ENCODE results near the gene MRPL53. TPM values are rescaled to one million over a fixed set of nuclear protein-coding genes. Genes with fewer than 3 reads are reported as not detected.
A peak's percentile ranks its signal among the peaks of the same experiment; 100 is the strongest.

Gene MRPL53
- total and polyA plus RNA-seq, 9 of the 15 experiments (the other 6 are each of a cell fraction or from before 2014, with no cell fraction given), result 11.5 to 87.9 (median 41.1) TPM

- TF ChIP-seq CREB1 (IDR thresholded peaks at IDR 0.05) (no peak), CREB1 (CRISPR knock-in tag; IDR thresholded peaks at IDR 0.05) (no peak), ELK3 (CRISPR knock-in tag; IDR thresholded peaks at IDR 0.05) (no peak), RAD21 (CRISPR knock-in tag; conservative IDR thresholded peaks at IDR 0.05 in 1 of 2, IDR thresholded peaks at IDR 0.05 in 1 of 2) (peak in 1 of 2 experiments; percentile 7; a peak in 1 of 4 replicates)
These were observed 24.7 kb upstream of the MRPL53 start (continued) for GRCh38 chr2:74496997-74497776.

GRCh38 chr2:74495440-74495839 is 23.0 kb upstream of the MRPL53 start:
- Histone ChIP-seq H3K9me3 (replicated peaks; ENCODE audit: control insufficient read depth, insufficient read depth, low read depth, low read length) (no peaks in the 10 kb centered on the region), H3K9me1 (ENCODE audit: control insufficient read depth, insufficient read depth, low read length) (no peaks in the 10 kb centered on the region), H3K27me3 (ENCODE audit: control insufficient read depth in 2 of 2, insufficient read depth in 2 of 2, low read length in 2 of 2) (no peaks in the 10 kb centered on the region), H3K4me3 (no peak overlapping the region), H3K27ac (ENCODE audit: extremely low read depth, low read depth, low read length) (no peak overlapping the region), H3K4me1 (replicated peaks in 1 of 2; ENCODE audit: control insufficient read depth in 2 of 2, insufficient read depth in 2 of 2, low read length in 2 of 2) (peaks cover 4 to 28% of the 10 kb centered on the region in 2 experiments; a peak in 4 of 5 replicates), H3K79me2 (ENCODE audit: control insufficient read depth, insufficient read depth, low read length) (no peaks in the 10 kb centered on the region), H3K4me2 (ENCODE audit: insufficient read depth, low read length) (no peak overlapping the region), H4K20me1 (replicated peaks; ENCODE audit: control insufficient read depth, insufficient read depth, low read length) (no peaks in the 10 kb centered on the region), H2AFZ (ENCODE audit: low read depth, low read length) (no peak overlapping the region), H3K9ac (ENCODE audit: insufficient read depth in 1 of 2, low read depth in 2 of 2, low read length in 2 of 2) (no peak overlapping the region), H3K36me3 (ENCODE audit: control insufficient read depth, insufficient read depth, low read length) (peaks cover 40% of the 10 kb centered on the region; the same call in 2 of the 3 replicates)
- ChIA-PET CTCF (ENCODE audit: low intra/inter-chr PET ratio) (no interaction called here), POLR2A (interaction anchor here (0.6 to 1.4 kb wide), 3 partner anchors 9 to 87 kb away, joined by 3 to 4 read pairs (median 3); partner anchors contain the start of genes CCDC142 and TTC31)
- ATAC-seq (no peak), DNase-seq (ENCODE audit: extremely low read depth in 1 of 4, low spot score in 3 of 4) (no peak), FAIRE-seq (peak; percentile 72)
- no peak for TF ChIP-seq STAT5B (CRISPR knock-in tag; IDR thresholded peaks at IDR 0.05)
- TF ChIP-seq USF2 (CRISPR knock-in tag; IDR thresholded peaks at IDR 0.05), result peak; percentile 36; the same call in 1 of the 2 replicates
- no peak for TF ChIP-seq BRD9 (IDR thresholded peaks at IDR 0.05; ENCODE audit: low read depth, partially characterized antibody)
- TF ChIP-seq TOE1 (IDR thresholded peaks at IDR 0.05; ENCODE audit: borderline replicate concordance), result peak; percentile 55; the same call in 1 of the 2 replicates
- no peak for TF ChIP-seq TOE1 (CRISPR knock-in tag; IDR thresholded peaks at IDR 0.05; ENCODE audit: borderline replicate concordance, low read depth)
- peak; percentile 52 for TF ChIP-seq RAD51 (IDR thresholded peaks at IDR 0.05; ENCODE audit: borderline replicate concordance, low read depth)
- TF ChIP-seq TFE3 (CRISPR knock-in tag; IDR thresholded peaks at IDR 0.05), result peak; percentile 68
- intact Hi-C loops (cut with micrococcal nuclease) (no loop called here), in situ Hi-C loops (cut with MboI) (no loop called here)
- WGBS (ENCODE audit: insufficient coverage, low coverage, missing lambda C conversion rate), result 57% methylated on average over 1 of the region's 1 CpG
- BruUV-seq (replicated peaks), result no TSS peak
